Progenitor cell of endocrine pancreas (in vitro differentiated cells): Measurements from ENCODE around the gene CTNNA3. TPM values are rescaled to one million over a fixed set of nuclear protein-coding genes. Genes with fewer than 3 reads are reported as not detected.

Source experiments
- DNase-seq: peaks from one replicate; pipeline ENCODE4 v3.0.0; 2021; ENCODE audit warnings: low spot score; ENCODE audit not compliant: unreplicated experiment
- H3K27ac Mint-ChIP-seq: 2 replicates; pipeline ENCODE4 v1.8.0; 2021; ENCODE audit warnings: mild to moderate bottlenecking, moderate library complexity, mixed read lengths
- H3K27me3 Mint-ChIP-seq: 2 replicates; pipeline ENCODE4 v1.8.0; 2021; ENCODE audit warnings: mixed read lengths
- H3K36me3 Mint-ChIP-seq: 2 replicates; pipeline ENCODE4 v1.8.0; 2022; ENCODE audit warnings: mixed read lengths; ENCODE audit not compliant: insufficient read depth
- H3K4me1 Mint-ChIP-seq: 2 replicates; pipeline ENCODE4 v1.8.0; 2021; ENCODE audit warnings: low read depth, mixed read lengths
- H3K4me3 Mint-ChIP-seq: 2 replicates; pipeline ENCODE4 v1.8.0; 2021; ENCODE audit warnings: low read depth, mild to moderate bottlenecking, moderate library complexity, mixed read lengths
- H3K9me3 Mint-ChIP-seq: 2 replicates; pipeline ENCODE4 v1.8.0; 2021; ENCODE audit warnings: low read depth, mixed read lengths
- total RNA-seq: library from RNA; stranded (reverse); gene quantifications from 2 replicates; pipeline ENCODE4 v1.2.1, GENCODE V29; 2021
- TF ChIP-seq, protein P1 (sequence below): fragments of 200-600 bp; sonication (generic); IDR thresholded peaks from one replicate; pipeline ENCODE4 v1.5.0; 2021; ENCODE audit warnings: antibody characterized with exemption, mild to moderate bottlenecking; ENCODE audit not compliant: unreplicated experiment

CTNNA3 gene
- total RNA-seq, 1 donor from 2014 or later = 1.7 TPM

DNA sequence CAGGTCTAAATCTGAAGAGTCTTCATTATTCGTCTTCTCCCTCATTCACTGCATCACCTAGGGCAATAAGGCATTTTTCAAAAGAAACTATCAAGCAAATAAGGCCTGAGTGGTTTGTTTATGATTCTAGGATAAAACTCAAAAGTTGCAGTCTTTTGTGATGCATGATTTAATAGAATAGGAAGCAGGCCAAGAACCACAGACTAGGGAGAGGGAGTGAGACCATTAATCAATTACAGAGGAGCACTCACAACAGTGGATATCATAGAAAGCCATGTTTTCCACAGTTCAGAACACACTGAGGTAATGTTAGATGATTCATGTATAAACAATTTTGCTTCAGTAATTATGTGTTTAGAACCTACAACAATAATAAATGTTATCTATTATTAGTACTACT is 858.0 kb downstream of the CTNNA3 start:
- H3K9me3 Mint-ChIP-seq = no peaks in the 10 kb centered on the region
- TF ChIP-seq, protein P1, sequence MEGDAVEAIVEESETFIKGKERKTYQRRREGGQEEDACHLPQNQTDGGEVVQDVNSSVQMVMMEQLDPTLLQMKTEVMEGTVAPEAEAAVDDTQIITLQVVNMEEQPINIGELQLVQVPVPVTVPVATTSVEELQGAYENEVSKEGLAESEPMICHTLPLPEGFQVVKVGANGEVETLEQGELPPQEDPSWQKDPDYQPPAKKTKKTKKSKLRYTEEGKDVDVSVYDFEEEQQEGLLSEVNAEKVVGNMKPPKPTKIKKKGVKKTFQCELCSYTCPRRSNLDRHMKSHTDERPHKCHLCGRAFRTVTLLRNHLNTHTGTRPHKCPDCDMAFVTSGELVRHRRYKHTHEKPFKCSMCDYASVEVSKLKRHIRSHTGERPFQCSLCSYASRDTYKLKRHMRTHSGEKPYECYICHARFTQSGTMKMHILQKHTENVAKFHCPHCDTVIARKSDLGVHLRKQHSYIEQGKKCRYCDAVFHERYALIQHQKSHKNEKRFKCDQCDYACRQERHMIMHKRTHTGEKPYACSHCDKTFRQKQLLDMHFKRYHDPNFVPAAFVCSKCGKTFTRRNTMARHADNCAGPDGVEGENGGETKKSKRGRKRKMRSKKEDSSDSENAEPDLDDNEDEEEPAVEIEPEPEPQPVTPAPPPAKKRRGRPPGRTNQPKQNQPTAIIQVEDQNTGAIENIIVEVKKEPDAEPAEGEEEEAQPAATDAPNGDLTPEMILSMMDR = no peak
- H3K36me3 Mint-ChIP-seq = no peaks in the 10 kb centered on the region
- no peak overlapping the region for H3K4me3 Mint-ChIP-seq
- no peaks in the 10 kb centered on the region for H3K27me3 Mint-ChIP-seq
- H3K27ac Mint-ChIP-seq = no peak overlapping the region
- peaks cover 14% of the 10 kb centered on the region for H3K4me1 Mint-ChIP-seq
- no peak for DNase-seq

DNA sequence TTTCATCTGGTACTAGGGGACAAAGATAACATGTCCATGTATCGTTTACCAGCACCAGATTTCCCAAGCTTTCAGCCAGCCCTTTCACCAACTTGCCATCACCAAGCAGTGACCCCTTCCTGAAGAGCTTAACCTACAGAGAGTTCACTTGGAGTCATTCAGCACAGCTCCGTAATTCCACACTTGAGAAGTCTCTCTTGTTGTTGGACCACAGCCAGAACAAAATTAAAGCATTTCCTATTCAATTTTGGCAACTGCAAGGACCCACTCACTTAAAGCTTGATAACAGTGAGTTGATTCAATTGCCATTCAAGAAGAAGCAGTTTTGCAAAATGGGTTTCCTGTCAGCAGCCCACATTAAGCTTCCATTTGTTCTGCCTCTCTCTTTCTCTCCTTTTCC is 858.7 kb downstream of the CTNNA3 start:
- TF ChIP-seq, protein P1 = no peak
- H3K27ac Mint-ChIP-seq = no peak overlapping the region
- no peak overlapping the region for H3K4me3 Mint-ChIP-seq
- no peaks in the 10 kb centered on the region for H3K36me3 Mint-ChIP-seq
- no peaks in the 10 kb centered on the region for H3K9me3 Mint-ChIP-seq
- H3K4me1 Mint-ChIP-seq = peaks cover 8% of the 10 kb centered on the region
- DNase-seq = no peak
- H3K27me3 Mint-ChIP-seq = no peaks in the 10 kb centered on the region

DNA sequence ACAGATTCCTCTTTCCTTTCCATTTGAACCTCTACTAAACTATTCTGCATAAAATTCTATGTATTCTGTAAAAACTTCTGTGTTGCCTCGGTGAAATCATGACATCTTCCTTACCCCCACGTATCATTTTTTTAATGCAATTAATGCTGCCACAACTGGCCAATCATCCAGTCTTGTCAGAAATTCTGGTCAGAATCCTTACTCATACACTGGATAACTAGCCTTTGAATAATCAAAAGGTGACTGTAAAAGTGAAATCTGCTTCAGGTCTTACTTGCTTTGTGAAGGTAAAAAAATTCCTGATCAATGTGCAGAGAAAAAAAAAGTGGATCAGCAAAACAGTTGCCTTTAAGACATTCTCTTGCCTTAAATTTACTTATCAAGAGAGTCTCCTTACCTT is 859.2 kb downstream of the CTNNA3 start:
- Mint-ChIP-seq H3K4me3 (no peak overlapping the region), H3K27me3 (no peaks in the 10 kb centered on the region), H3K4me1 (peaks cover 5% of the 10 kb centered on the region), H3K27ac (no peak overlapping the region), H3K36me3 (no peaks in the 10 kb centered on the region), H3K9me3 (no peaks in the 10 kb centered on the region)
- no peak for DNase-seq
- TF ChIP-seq, protein P1 = no peak

DNA sequence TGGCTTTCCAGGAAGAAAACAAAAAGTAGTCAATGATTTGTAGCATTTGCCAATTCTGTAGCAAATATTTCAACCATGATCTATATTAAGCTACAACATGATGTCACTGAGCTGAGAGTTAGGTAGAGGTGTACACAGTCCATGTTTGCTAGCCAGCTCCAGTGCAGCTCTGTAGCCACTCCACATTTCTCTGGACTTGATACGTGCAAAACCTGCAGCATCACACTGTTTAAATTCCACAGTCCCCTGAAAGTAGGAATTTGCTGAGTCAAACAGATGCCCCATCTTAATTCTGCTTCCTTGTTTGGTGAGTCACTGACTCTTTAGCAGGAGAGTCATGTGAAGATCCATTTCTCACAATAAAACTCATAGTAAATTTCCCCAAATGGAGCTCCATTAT is 859.9 kb downstream of the CTNNA3 start:
- no peak for DNase-seq
- Mint-ChIP-seq H3K4me3 (no peak overlapping the region), H3K27ac (no peak overlapping the region), H3K27me3 (no peaks in the 10 kb centered on the region), H3K36me3 (no peaks in the 10 kb centered on the region), H3K4me1 (peaks cover 5% of the 10 kb centered on the region), H3K9me3 (no peaks in the 10 kb centered on the region)
- TF ChIP-seq, protein P1 = no peak

DNA sequence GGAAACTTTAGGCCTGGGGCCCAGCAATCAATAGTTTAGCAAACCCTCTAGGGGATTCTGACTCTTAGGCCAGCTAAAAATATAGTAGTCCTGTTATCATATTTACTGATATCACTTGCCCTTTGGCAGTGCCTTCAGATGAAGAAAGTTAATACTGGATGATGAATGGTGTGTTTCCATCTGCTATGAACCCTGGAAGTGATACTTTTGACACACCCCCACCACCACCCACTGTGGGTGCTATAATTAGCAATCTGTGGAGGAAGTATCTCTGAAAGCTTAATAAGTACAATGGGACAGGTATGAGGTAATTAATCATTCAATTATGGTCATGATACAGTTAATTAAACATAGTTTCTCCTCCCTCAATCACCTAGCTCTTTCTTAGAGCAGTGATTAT is 860.6 kb downstream of the CTNNA3 start:
- TF ChIP-seq, protein P1 = no peak
- Mint-ChIP-seq H3K4me3 (no peak overlapping the region), H3K36me3 (no peaks in the 10 kb centered on the region), H3K4me1 (peaks cover 5% of the 10 kb centered on the region), H3K9me3 (no peaks in the 10 kb centered on the region), H3K27ac (no peak overlapping the region), H3K27me3 (no peaks in the 10 kb centered on the region)
- DNase-seq = no peak

DNA sequence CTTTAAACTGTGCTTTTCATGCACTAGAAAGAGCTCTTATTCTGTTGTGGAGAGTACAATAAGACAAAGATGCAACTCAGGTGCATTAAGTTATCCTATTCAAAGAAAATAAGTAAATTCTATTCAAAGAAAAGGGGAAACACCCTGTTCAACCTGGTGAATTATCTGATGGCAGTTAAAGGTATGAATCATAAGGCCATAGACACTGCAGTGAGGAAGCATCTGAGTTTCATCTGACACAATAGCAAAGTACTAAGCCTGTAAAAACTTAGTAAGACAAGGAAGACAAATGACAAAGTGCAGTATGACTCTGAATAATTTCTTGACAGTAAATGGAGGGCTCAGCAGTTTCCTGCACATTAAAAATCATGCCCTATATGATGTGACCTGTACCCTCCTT is 861.2 kb downstream of the CTNNA3 start:
- Mint-ChIP-seq H3K36me3 (no peaks in the 10 kb centered on the region), H3K9me3 (no peaks in the 10 kb centered on the region), H3K27me3 (no peaks in the 10 kb centered on the region)

More for the DNA sequence above, 861.2 kb downstream of the CTNNA3 start:
- no peak overlapping the region for H3K27ac Mint-ChIP-seq
- H3K4me1 Mint-ChIP-seq = peaks cover 5% of the 10 kb centered on the region
- no peak overlapping the region for H3K4me3 Mint-ChIP-seq
- TF ChIP-seq, protein P1 = no peak
- no peak for DNase-seq
